Brain microvascular endothelial cell (primary cell): ENCODE measurements around the gene PCID2.
A peak's percentile ranks its signal among the peaks of the same experiment; 100 is the strongest.

Experiments used
- DNase-seq: peaks from one replicate; pipeline ENCODE4 v3.0.0-alpha.2; 2020
- H3K27ac ChIP-seq: fragments of 250-450 bp; sonication (Bioruptor Pico); 2 replicates; pipeline ENCODE4 v1.5.1; 2020; ENCODE audit warnings: mild to moderate bottlenecking, moderate library complexity
- H3K27me3 ChIP-seq: fragments of 250-450 bp; sonication (Bioruptor Pico); replicated peaks from 2 replicates; pipeline ENCODE4 v1.5.1; 2020; ENCODE audit warnings: mild to moderate bottlenecking
- H3K36me3 ChIP-seq: fragments of 250-450 bp; sonication (Bioruptor Pico); replicated peaks from 2 replicates; pipeline ENCODE4 v1.5.1; 2020; ENCODE audit warnings: mild to moderate bottlenecking
- H3K4me3 ChIP-seq: 2 replicates; pipeline ENCODE4 v1.5.1; 2011; ENCODE audit warnings: low read depth, mild to moderate bottlenecking, control low read depth, low read length, moderate library complexity
- in situ Hi-C: cut with HindIII; loops from 2 replicates; pipeline ENCODE4 v1.10.0; 2017; ENCODE audit warnings: low sequenced_read_pairs, low pct_ligation_motif_present
- TF ChIP-seq, protein P1 (sequence below): IDR thresholded peaks from 2 replicates; pipeline ENCODE4 v1.5.1; 2011; ENCODE audit warnings: low read depth, mild to moderate bottlenecking, moderate library complexity, low read length, control low read depth, inconsistent platforms; ENCODE audit errors: missing control alignments

PCID2 gene

DNA sequence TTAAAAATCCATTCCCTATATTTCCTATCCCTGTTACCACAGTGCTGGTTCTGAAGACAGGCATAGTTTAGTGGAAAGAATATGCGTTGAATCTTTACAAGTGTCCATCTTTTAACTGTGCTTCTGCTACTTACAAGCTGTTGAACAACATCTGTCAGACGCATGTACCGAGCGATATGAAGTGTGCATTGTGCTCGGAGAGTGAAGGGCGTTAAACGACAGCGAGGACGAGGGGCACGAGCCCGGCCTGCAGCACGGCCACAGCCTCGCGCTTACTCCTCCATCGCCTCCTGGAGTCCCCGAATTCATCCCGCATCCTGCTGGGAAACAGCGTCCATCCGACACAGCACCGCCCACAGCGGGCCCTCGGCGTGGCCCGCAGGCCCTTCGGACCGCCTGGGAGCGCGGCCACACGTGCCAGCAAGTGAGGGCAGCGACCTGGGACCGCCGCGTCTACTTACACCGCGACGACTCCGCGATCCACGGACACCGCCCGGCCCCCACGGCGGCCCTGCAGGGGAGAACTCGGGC is 514 bp downstream of the PCID2 start:
- Histone ChIP-seq H3K4me3 (peak overlapping the region; percentile 89), H3K36me3 (peaks cover 20% of the 10 kb centered on the region), H3K27ac (peak overlapping the region; percentile 99), H3K27me3 (no peaks in the 10 kb centered on the region)
- in situ Hi-C loops, result no loop called here
- peak; percentile 37 for DNase-seq
- TF ChIP-seq, protein P1, sequence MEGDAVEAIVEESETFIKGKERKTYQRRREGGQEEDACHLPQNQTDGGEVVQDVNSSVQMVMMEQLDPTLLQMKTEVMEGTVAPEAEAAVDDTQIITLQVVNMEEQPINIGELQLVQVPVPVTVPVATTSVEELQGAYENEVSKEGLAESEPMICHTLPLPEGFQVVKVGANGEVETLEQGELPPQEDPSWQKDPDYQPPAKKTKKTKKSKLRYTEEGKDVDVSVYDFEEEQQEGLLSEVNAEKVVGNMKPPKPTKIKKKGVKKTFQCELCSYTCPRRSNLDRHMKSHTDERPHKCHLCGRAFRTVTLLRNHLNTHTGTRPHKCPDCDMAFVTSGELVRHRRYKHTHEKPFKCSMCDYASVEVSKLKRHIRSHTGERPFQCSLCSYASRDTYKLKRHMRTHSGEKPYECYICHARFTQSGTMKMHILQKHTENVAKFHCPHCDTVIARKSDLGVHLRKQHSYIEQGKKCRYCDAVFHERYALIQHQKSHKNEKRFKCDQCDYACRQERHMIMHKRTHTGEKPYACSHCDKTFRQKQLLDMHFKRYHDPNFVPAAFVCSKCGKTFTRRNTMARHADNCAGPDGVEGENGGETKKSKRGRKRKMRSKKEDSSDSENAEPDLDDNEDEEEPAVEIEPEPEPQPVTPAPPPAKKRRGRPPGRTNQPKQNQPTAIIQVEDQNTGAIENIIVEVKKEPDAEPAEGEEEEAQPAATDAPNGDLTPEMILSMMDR, result peak; percentile 4

DNA sequence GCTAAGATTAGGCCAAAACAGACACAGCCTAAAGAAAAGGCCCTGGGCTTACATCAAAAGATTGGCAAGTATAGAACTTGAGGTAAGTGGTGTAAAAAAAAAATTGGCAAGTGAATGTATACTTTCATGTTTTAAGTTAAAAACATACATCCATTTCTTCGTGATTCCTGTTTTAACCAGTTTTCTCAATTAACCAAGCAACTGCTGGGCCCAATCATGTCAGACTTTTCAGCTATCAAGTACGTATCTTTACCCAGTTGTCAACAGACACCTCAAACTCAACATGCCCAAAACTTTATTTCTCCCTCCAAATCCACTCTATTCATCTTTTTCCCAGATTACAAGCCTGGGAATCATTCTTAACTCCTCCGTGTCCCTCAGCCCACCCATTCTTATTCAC is 1.0 kb downstream of the PCID2 start:
- DNase-seq, result no peak
- Histone ChIP-seq H3K27ac (peak overlapping the region; percentile 99), H3K4me3 (peak overlapping the region; percentile 89), H3K36me3 (peaks cover 17% of the 10 kb centered on the region), H3K27me3 (no peaks in the 10 kb centered on the region)
- TF ChIP-seq, protein P1, result no peak
- in situ Hi-C loops, result no loop called here

DNA sequence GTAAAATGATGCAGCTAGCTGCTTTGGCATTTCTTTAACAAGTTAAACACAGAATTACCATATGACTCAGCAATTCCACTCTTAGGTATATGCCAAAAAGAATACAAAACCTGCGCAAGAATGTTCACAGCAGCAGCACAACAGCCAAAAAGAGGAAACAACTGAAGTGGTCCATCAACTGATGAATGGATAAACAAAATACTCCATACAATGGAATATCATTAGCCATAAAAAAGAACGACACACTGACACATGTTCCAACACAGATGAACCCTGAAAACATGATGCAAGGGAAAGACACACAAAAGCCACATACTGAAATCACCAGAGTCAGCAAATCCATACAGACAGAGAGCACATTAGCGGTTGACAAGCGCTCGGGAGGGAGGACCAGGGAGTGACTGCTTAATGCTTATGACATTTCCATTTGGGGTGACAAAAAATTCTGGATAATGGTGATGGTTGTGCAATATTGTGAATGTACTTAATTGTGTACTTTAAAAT is 3.0 kb downstream of the PCID2 start:
- Histone ChIP-seq H3K4me3 (no peak overlapping the region), H3K27ac (no peak overlapping the region), H3K36me3 (peaks cover 3% of the 10 kb centered on the region), H3K27me3 (no peaks in the 10 kb centered on the region)
- DNase-seq, result no peak
- TF ChIP-seq, protein P1, result no peak
- in situ Hi-C loops, result no loop called here

DNA sequence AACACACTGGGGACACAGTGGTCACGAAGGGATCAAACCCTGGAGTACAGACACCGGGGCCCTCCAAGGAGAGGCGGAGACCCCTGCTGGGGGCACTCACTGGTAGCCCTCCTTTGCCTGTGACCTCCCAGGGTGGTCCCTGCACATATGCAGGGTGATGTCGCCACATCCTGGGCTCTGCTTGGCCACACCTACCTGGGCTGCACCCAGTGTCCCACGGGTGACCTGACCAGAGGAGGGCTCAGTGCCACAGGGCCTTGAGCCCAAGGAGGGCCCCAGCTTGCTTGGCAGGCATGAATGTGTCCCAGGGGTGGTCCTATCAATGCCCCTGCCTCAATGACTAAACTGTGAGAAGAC is 4.1 kb downstream of the PCID2 start:
- no peaks in the 10 kb centered on the region for H3K27me3 ChIP-seq
- in situ Hi-C loops, result no loop called here
- no peak overlapping the region for H3K27ac ChIP-seq
- no peak overlapping the region for H3K4me3 ChIP-seq
- H3K36me3 ChIP-seq, result peaks cover 7% of the 10 kb centered on the region
- TF ChIP-seq, protein P1, result no peak
- no peak for DNase-seq

DNA sequence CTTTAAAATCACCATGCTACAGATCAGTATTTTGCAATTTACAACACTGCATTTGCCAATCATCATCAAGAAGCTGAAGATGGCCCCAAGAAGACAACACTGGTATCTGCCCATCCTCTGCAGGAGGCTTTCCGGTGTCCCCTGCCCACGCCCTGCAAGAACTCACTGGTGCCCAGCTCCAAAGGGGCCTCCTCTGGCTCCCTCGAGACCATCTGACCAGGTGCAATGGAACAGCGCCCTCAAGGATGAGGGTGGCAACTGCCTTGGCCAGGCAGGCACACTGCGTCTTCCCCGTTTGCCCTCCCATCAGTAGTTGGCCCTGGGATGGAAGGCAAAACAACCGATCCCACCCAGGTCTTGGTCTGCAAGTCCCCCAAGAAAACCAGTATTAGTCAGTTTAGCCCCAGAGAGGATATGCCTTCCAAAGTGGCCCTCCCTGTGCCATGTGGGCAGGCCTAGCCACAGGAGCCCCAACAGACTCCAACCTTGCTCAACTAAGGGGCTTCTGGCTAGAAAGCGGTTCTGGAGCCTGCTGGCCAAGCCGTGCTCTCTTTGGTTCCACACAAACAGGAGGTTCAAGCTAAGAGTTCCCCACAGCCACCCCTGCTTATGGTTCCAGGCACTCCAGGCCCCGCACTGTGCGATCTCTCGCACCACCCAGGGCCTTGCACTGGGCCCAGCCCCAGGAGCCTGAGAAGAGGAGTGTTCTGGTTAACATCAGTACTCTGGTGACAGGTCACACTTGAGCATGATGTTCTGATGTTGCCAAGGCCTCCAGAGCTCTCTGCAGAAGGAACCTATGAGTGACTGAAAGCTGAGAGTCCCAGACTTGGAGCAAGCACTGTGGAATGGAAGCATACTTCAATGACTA is 4.7 kb downstream of the PCID2 start:
- TF ChIP-seq, protein P1, result no peak
- H3K36me3 ChIP-seq, result peaks cover 12% of the 10 kb centered on the region
- no peak for DNase-seq
- no peak overlapping the region for H3K27ac ChIP-seq
- H3K4me3 ChIP-seq, result no peak overlapping the region
- in situ Hi-C loops, result no loop called here
- no peaks in the 10 kb centered on the region for H3K27me3 ChIP-seq

DNA sequence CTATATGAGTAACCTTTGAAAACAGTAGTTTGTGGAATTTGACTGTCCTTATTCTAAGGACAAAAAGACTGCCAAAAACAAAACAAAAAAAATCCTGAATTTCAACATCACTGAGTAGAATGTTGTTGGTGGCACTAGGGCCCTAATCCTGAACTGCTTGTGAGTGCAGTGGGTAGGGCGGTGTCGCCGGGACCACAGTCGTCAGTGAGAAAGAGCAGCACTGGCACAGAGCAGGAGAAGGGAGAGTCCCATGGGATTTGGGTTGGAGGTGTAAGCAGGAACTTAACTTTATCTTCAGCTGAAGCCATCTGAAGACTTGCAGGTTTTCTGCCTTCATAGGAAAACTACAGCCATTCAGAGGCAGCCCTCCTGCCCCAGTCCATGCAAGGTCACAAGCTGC is 5.6 kb downstream of the PCID2 start:
- no peak overlapping the region for H3K27ac ChIP-seq
- H3K4me3 ChIP-seq, result no peak overlapping the region
- TF ChIP-seq, protein P1, result no peak
- peaks cover 12% of the 10 kb centered on the region for H3K36me3 ChIP-seq
- in situ Hi-C loops, result no loop called here
- DNase-seq, result no peak
- no peaks in the 10 kb centered on the region for H3K27me3 ChIP-seq
